K562 (cell line): ENCODE data around the gene PRDM16. TPM values are rescaled to one million over a fixed set of nuclear protein-coding genes. Genes with fewer than 3 reads are reported as not detected.

ENCODE experiments used
- ATAC-seq: fragments of 200-7000 bp; cut with Tn5 transposase; 3 replicates; pipeline ENCODE4 v1.9.1; 2020; ENCODE audit warnings: moderate library complexity
- BruUV-seq: library from RNA; stranded (reverse); fragments of 400-500 nt; replicated peaks from 2 replicates; lab custom pipeline; 2021; lab: Mats Ljungman, UMichigan
- CTCF ChIA-PET: fragments of 300-600 bp; formaldehyde crosslinking; extraction: SDS; loops from one replicate; lab custom pipeline; 2021; ENCODE audit warnings: low intra/inter-chr PET ratio; lab: Yijun Ruan, JAX
- POLR2A ChIA-PET: fragments of 300-600, 350-650 bp; sonication (Branson Sonifier 250); formaldehyde crosslinking; extraction: SDS; loops from one replicate; lab custom pipeline; 2021; ENCODE audit warnings: antibody characterized with exemption, inconsistent platforms; lab: Yijun Ruan, JAX
- DNase-seq, 4 experiments: peaks; one replicate each; pipeline versions ENCODE4 v3.0.0 to v3.0.0-alpha.2; 2011 to 2018; ENCODE audit warnings: low spot score in 3 of 4, mixed read lengths in 3 of 4; ENCODE audit errors: extremely low read depth in 1 of 4
- FAIRE-seq: peaks from 2 replicates; lab custom pipeline; 2011; peaks lifted over from hg19 to GRCh38; lab: Jason Lieb, UNC
- H2AFZ ChIP-seq: 2 replicates; pipeline ENCODE4 v1.6.0; 2011; ENCODE audit warnings: low read depth, low read length, control low read depth, inconsistent platforms
- H3K27ac ChIP-seq: fragments of 200-600 bp; 3 replicates; pipeline ENCODE4 v1.8.0; 2011; ENCODE audit warnings: low read depth, mild to moderate bottlenecking, control low read depth, inconsistent platforms, low read length, moderate library complexity, mixed read lengths; ENCODE audit errors: extremely low read depth
- H3K27me3 ChIP-seq, 2 experiments: fragments of 300-600 bp in 1 of 2; 2 replicates in 1 of 2; 3 replicates in 1 of 2; pipeline versions ENCODE4 v1.6.0 to v1.8.0; 2011; ENCODE audit warnings: inconsistent platforms in 2 of 2, low read length in 2 of 2, mild to moderate bottlenecking in 1 of 2, mixed read lengths in 1 of 2, moderate library complexity in 1 of 2; ENCODE audit not compliant: control insufficient read depth in 2 of 2, insufficient read depth in 2 of 2
- H3K36me3 ChIP-seq: fragments of 300-600 bp; 3 replicates; pipeline ENCODE4 v1.8.0; 2011; ENCODE audit warnings: mild to moderate bottlenecking, low read length, inconsistent platforms; ENCODE audit not compliant: control insufficient read depth, insufficient read depth
- H3K4me1 ChIP-seq, 2 experiments: fragments of 200-600 bp in 1 of 2; replicated peaks in 1 of 2; 2 replicates in 1 of 2; 3 replicates in 1 of 2; pipeline versions ENCODE4 v1.5.1 to v1.8.0; 2011; ENCODE audit warnings: inconsistent platforms in 2 of 2, low read length in 2 of 2, mild to moderate bottlenecking in 1 of 2, mixed read lengths in 1 of 2, moderate library complexity in 1 of 2; ENCODE audit not compliant: control insufficient read depth in 2 of 2, insufficient read depth in 2 of 2
- H3K4me2 ChIP-seq: 2 replicates; pipeline ENCODE4 v1.6.1; 2011; ENCODE audit warnings: low read length, control low read depth, inconsistent platforms, mixed read lengths; ENCODE audit not compliant: insufficient read depth
- H3K4me3 ChIP-seq: fragments of 200-600 bp; sonication (generic), shearing (Covaris generic); 2 replicates; pipeline ENCODE4 v1.5.1; 2016; ENCODE audit warnings: control low read depth, inconsistent platforms
- H3K79me2 ChIP-seq: fragments of 200-600 bp; 3 replicates; pipeline ENCODE4 v1.8.0; 2011; ENCODE audit warnings: low read length, inconsistent platforms; ENCODE audit not compliant: control insufficient read depth, insufficient read depth
- H3K9ac ChIP-seq, 2 experiments: 2 replicates each; pipeline versions ENCODE4 v1.6.0 to v1.6.1; 2011; ENCODE audit warnings: low read depth in 2 of 2, low read length in 2 of 2, control low read depth in 1 of 2, inconsistent platforms in 1 of 2, mild to moderate bottlenecking in 1 of 2, mixed read lengths in 1 of 2; ENCODE audit not compliant: insufficient read depth in 1 of 2
- H3K9me1 ChIP-seq: one replicate; pipeline ENCODE4 v1.6.0; 2011; ENCODE audit warnings: inconsistent platforms, mild to moderate bottlenecking, low read length, moderate library complexity; ENCODE audit not compliant: control insufficient read depth, insufficient read depth
- H3K9me3 ChIP-seq: replicated peaks from 2 replicates; pipeline ENCODE4 v1.5.1; 2011; ENCODE audit warnings: low read depth, low read length, inconsistent platforms; ENCODE audit not compliant: control insufficient read depth, insufficient read depth
- H4K20me1 ChIP-seq: replicated peaks from 2 replicates; pipeline ENCODE4 v1.6.1; 2011; ENCODE audit warnings: low read length, inconsistent platforms, mixed read lengths; ENCODE audit not compliant: control insufficient read depth, insufficient read depth
- BHLHE40 ChIP-seq: IDR thresholded peaks from 2 replicates; pipeline ENCODE4 v1.6.1; 2011; ENCODE audit warnings: low read length, improper control_type of control experiment
- HINFP ChIP-seq: fragments of 450-650 bp; conservative IDR thresholded peaks from 2 replicates; pipeline ENCODE4 v1.6.1; 2016; ENCODE audit warnings: missing genetic modification characterization, low read depth, mild to moderate bottlenecking, control low read depth, missing compliant biosample characterization
- MTA1 ChIP-seq: fragments of 450-650 bp; IDR thresholded peaks from 2 replicates; pipeline ENCODE4 v1.6.1; 2017; ENCODE audit warnings: borderline replicate concordance
- NR1H2 ChIP-seq: sonication (generic); formaldehyde crosslinking; IDR thresholded peaks from 2 replicates; pipeline ENCODE4 v1.4.0; 2020; ENCODE audit warnings: mild to moderate bottlenecking, missing genetic modification reagents
- XRCC4 ChIP-seq: IDR thresholded peaks from one replicate; pipeline ENCODE4 v1.6.1; 2011; ENCODE audit not compliant: insufficient read depth, insufficient read length; ENCODE audit errors: extremely low read depth
- ZNF589 ChIP-seq: fragments of 200-800 bp; sonication (Bioruptor generic); IDR thresholded peaks from 2 replicates; pipeline ENCODE4 v1.6.1; 2016; ENCODE audit warnings: low read depth, missing genetic modification characterization, missing compliant biosample characterization
- WGBS: fragments of 100-300 bp; shearing (Covaris generic); methylation state at CpG from one replicate; pipeline ENCODE4 v1.1.6; 2016; ENCODE audit warnings: low coverage, mixed read lengths; ENCODE audit not compliant: insufficient coverage; ENCODE audit errors: missing lambda C conversion rate; 5-methylcytosine and 5-hydroxymethylcytosine counted together
- in situ Hi-C: fragments of 300-500 bp; cut with MboI; formaldehyde crosslinking; loops from 4 replicates; pipeline ENCODE4 v1.15.0; 2018; ENCODE audit warnings: inconsistent platforms, mixed read lengths
- intact Hi-C: fragments of 100-400 bp; cut with micrococcal nuclease; formaldehyde crosslinking; loops from 2 replicates; pipeline ENCODE4 v1.14.2; 2022
- polyA plus RNA-seq, 8 experiments: library from polyadenylated mRNA; depleted of rRNA in 4 of 8; stranded (reverse) in 5 of 8; unstranded in 3 of 8; fragments of >200 nt; fragmentation: Nextera tagmentation in 2 of 8; fragmentation: Illumina TruSeq in 1 of 8; extraction: Ambion mirVana in 2 of 8; extraction: Trizol in 1 of 8; gene quantifications; 2 replicates each; pipeline versions ENCODE4 v1.2.1 to v1.2.3, GENCODE V29; 2011 to 2014; ENCODE audit warnings: inconsistent platforms in 1 of 8, missing spikeins in 1 of 8
- total RNA-seq, 7 experiments: library from RNA; depleted of rRNA in 6 of 7; stranded (reverse); fragments of >200 nt in 6 of 7; fragmentation: Illumina TruSeq in 2 of 7; extraction: Trizol in 2 of 7; gene quantifications; 2 replicates each; pipeline versions ENCODE4 v1.2.1 to v1.2.3, GENCODE V29; 2011 to 2021; ENCODE audit warnings: low replicate concordance in 1 of 7

The PRDM16 gene
- total and polyA plus RNA-seq, 9 of the 15 experiments (the other 6 are each of a cell fraction or from before 2014, with no cell fraction given): 0.10 to 0.27 TPM; not detected in 7

GRCh38 chr1:3243304-3243703, 174.3 kb downstream of the PRDM16 start:
- H3K27me3 ChIP-seq: peaks cover 41 to 82% of the 10 kb centered on the region in 2 experiments; a peak in 4 of 5 replicates
- in situ Hi-C loops (no loop called here), intact Hi-C loops (no loop called here)
- ChIA-PET CTCF (no interaction called here), POLR2A (interaction anchor here (0.5 to 0.6 kb wide), 2 partner anchors 425 to 443 kb away, joined by 3 to 4 read pairs; no protein-coding TSS in a partner anchor)
- H3K4me2 ChIP-seq: no peak overlapping the region
- no peak overlapping the region for H2AFZ ChIP-seq
- no peak overlapping the region for H3K4me3 ChIP-seq
- ATAC-seq (no peak), DNase-seq (no peak), FAIRE-seq (no peak)
- no peaks in the 10 kb centered on the region for H3K36me3 ChIP-seq
- H3K9me1 ChIP-seq: no peaks in the 10 kb centered on the region
- no TSS peak for BruUV-seq
- H3K9me3 ChIP-seq: no peaks in the 10 kb centered on the region
- no peaks in the 10 kb centered on the region for H3K79me2 ChIP-seq
- peaks cover 9% of the 10 kb centered on the region for H4K20me1 ChIP-seq
- 15% methylated on average over 15 of the region's 15 CpGs for WGBS
- no peak overlapping the region for H3K27ac ChIP-seq
- H3K9ac ChIP-seq: no peak overlapping the region
- TF ChIP-seq HINFP (tag) (no peak), MTA1 (no peak), NR1H2 (CRISPR knock-in tag) (no peak), ZNF589 (CRISPR knock-in tag) (no peak), BHLHE40 (no peak), XRCC4 (no peak)
- peaks cover 0 to 21% of the 10 kb centered on the region in 2 experiments; a peak in 2 of 5 replicates for H3K4me1 ChIP-seq
